GM18858 (cell line): ENCODE measurements around the gene SMIM1.

ENCODE experiments used
- ATAC-seq: cut with Tn5 transposase; IDR thresholded peaks from one replicate; pipeline ENCODE4 v1.9.1; 2021; ENCODE audit not compliant: unreplicated experiment

Gene SMIM1

DNA sequence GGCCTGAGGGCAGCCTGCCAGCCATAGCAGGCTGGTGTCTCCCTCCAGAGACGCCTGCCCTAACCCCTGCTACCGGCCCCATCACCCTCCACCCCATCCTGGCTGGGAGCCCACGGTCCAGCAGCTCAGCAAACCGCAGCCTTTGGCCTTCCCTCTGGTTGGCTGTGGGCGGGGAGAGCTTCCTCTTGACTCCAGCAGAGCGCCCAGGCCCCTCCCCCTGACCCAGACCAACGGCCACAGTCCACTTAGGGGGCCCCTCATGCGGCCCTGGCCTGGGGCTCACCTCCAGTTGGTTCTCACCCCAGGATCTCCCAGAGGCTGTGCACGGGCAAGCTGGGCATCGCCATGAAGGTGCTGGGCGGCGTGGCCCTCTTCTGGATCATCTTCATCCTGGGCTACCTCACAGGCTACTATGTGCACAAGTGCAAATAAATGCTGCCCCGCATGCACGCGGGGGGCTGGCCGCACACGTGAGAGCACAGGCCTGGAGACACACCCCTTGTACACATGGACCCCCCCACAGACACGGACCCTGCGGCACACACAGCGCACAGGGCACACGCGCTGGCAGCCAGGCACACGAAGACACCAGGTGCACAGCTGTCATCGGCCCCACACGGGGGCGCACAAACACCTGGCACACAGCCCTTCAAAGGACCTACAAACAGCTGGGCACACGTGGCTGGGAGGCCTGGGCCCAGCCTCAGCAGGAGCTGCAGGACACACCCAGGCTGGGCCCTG lies 3.1 kb downstream of the SMIM1 start:
- ATAC-seq: no peak

DNA sequence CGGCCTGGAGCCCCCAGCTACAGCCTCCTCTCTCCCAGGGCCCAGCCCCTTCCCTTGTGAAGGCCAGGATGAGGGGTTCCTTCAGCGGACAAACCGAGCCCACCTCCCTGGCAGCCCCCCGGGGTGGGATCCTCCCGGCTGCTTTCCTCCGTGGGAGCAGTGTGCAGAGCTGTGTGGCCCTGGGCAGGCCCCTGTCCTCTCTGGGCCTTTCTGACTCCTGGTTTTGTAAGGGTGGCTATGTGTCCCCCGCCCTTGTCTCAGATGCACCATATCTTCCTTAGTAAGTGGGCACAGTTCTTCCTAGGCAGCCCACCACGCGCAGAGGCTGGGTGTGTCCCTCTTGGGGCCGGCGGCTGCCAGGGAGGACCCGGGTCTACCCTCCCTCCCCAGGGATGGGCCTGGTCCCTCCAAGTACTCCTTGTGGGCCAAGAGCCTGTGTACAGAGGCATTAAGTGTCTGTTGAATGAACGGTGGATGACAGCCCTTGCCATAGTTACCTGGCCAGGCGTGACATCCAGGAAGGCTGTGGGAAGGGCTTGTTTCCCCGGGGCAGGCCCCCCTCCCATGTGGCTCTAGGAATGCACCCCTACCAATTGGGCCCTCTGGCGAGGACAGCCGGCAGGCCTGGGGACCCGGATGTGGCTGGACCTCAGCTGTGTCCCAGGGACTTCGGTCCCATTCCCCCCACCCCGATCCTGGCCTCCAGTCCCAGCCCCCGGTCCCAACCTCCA lies 3.8 kb downstream of the SMIM1 start:
- no peak for ATAC-seq

DNA sequence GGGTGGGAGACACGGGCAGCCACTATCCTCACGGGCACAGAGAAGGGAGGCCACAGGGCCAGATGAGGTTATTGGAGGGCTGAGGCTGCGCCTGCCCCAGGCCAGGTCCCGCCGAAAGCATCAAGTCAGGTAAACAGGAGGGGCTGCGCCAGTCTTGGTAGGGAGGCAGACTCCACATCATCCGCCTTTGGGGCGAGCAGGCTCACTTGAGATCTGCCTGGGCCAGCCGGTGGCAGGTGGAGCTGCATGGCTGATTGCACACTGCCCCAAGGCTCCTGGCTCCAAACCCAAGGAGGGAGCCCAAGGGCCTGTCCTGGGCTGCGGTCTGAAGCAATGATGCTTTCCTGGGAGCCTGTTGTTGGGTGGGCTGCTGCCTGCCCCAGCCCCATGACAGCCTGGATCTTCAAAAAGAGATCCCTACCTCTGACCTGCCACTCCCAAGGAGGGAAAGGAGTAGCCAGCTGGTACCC lies 4.6 kb downstream of the SMIM1 start:
- ATAC-seq: no peak

DNA sequence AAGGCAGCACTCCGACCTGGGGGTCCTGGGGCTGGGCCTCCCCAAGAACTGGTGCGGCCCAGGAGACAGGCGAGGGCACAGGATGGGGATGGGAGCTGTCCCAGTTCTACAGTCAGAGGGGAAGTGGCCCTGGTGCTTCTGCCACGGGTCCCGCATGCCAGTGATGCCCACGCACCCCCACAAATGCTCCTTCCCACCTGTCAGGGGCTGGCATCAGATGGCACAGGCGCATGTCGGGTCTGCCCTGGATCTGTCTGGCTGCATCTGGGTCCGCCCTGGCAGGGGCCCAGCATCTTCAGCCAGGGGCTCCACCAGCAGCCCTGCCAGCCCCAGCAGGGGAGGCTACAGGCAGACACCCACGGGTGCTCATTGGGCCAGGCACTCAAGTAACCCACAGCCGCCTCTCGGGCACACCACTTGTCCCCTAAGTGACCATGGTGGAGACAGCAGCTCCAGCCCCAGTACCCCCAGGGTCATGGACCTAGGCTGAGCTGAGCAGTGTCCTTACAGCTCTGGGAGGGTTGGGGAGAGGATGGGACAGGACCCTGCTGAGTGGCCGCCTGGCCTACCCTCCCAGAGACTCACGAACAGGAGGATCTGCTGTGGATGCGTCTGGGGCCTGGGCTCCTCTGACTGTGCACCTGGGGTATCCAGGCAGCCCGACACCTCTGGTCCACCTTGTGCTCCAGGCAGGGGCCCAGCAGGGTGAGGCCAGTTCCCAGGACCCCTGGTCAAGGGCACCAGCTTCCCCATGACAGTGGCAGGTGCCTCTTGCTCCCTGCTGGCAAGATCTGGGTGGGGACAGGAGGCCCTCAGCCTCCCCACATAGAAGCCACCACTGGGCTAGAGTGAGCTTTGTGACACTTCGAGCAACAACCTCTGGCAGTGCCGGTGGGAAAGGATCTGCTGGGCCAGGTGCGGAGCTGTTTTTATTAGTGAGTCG lies 5.4 kb downstream of the SMIM1 start:
- no peak for ATAC-seq

DNA sequence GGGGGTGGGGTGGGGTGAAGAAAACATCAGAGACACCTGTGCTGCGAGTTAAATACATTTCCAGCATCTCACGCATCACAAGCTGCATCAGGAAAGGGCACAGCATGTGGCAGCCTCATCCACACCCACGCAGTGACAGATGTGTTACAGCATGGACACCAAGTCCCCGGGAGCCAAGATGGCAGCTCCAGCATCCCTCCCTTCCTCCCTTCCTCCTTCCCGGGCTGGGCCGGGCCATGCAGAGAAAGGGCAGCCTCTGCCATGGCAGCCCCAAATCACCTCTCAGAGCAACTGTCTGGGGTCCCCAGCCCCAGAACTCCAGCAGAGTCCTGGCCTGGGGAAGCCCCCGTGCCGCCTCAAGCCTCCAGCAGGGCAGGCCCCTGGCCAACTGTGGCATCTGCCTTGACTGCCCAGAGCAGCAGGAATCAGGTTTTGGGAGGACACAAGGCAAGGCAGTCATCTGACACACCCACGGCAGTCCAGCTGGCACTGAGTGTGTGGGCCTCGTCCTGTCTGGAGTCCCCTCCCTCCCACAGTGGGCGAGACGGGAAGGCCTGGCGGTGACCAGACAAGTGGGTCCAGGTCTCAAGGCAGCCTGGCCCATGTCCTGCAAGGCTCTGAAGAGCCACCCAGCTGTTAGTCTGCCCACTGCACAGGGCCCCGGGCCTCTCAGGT lies 6.2 kb downstream of the SMIM1 start:
- no peak for ATAC-seq

DNA sequence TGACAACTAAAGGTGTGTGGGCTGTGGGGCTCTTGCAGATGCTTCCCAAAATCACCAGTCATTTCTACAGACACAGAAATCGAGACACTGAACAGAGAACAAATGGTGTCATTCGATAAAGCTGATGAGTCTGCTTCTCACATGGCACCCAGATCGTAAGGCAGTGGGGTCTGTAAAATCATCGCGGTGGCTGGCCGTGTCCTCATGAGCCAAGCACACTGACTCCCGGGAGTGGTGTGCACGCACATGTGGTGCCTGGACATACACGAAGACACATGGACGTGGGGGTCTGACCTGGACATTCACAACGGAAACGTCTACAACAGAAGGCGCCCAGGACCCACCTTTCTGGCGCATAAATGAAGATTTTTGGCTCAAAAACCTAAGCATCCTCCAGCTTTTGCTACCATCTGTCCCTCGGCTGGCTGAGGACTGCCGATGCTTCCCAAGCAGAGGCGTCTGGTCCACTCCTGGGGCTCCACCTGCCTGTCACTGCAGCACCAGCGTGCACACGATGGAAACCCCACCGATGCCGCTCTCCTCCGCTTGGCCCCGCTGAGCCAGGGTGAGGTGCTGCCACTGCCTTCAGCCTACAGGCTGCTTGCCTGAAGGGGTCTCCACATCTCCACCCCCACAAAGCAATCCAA lies 6.8 kb downstream of the SMIM1 start:
- ATAC-seq: no peak

DNA sequence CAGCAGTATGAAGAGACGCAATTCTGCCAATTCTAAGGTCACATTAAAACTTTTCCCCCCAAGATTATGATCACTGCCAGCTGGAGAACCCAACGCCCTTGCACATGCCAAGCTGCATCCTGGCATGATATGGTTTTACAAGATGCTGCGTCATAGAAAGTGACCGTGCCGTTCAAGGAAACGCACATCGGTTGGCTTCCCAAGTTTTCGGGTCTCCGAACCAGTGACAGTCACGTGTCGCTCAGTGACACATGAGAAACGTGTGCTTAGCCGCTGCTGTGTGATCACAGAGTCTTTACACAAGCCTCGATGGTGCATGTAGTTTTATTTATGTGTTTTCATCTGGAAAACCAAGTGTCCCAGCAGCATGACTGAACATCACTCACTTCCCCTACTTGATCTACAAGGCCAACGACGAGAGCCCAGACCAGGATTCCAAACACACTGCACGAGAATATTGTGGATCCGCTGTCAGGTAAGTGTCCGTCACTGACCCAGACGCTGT lies 7.4 kb downstream of the SMIM1 start:
- ATAC-seq: no peak

DNA sequence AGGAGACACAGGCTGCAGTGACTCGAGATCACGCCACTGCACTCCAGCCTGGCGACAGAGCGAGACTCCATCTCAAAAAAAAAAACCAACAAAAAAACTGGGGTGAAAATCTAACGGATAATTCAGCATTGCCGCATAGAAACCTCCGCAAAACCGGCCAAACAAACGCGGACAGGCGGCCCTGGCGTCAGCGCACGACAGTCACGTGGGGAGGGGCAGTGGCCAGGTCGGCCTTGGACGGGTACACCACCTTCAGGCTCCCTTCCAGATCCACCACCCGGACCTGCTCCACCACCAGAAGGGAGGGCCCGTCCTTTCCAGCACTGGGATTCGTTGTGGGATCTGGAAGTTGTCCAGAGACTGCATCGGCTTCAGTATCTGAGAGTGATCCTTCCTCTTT lies 8.4 kb downstream of the SMIM1 start:
- no peak for ATAC-seq

DNA sequence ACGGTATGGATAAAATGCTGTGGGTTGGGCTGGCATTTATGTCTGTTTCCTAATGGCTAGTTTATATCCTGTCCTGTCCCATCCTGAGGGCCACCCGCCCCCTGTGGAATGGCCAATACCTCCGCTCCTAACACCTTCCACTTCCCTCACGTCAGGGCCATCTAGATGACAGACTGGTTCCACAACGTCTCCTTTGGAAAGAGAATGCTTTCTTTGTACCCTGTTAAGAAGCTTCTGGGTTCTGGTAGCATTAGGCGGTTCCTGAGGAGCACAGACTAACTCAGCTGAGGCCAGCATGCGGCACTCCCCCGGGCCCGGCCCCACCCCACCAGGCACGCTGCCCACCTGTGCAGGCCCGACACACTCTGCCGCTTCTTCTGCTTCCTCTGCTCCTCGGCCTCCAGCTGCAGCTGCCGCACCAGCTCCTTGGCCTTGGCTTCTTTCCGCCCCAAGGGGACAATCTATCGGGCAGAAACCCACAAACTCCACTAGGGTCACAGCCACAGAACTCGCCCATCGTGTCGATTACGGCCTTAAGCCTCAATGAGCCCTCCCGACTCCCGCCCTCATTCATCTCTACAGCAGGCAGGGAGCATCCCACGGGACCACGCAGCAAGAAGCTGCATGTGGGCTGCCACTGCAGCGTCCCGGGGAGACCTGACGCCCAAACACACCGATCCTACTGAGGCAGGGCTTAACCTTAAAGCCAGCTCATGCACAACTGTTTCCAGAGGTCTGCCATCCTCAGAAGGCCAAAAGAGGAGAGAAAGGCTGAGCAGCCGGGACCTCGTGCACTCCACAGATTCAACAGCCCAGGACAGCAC lies 11.3 kb downstream of the SMIM1 start:
- ATAC-seq: no peak

DNA sequence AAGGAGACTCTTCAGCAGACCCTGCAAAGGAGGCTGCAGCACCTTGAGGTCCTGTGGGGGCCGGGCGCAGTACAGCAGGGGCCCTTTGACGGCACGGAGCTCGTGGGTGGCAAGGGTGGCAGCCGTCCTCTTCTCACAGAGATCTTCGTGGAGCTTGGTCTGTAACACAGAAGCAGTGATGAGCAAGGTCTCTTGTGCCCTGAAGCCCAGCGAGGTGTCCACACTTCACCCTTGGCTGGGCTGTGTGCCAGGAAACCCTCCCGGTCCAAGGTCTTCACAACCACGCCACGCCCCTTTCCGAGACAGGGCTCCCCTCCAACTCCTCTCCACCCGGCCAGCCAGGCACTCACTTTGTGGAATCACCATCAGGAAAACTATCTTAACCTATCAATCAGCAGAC lies 12.5 kb downstream of the SMIM1 start:
- ATAC-seq: no peak

DNA sequence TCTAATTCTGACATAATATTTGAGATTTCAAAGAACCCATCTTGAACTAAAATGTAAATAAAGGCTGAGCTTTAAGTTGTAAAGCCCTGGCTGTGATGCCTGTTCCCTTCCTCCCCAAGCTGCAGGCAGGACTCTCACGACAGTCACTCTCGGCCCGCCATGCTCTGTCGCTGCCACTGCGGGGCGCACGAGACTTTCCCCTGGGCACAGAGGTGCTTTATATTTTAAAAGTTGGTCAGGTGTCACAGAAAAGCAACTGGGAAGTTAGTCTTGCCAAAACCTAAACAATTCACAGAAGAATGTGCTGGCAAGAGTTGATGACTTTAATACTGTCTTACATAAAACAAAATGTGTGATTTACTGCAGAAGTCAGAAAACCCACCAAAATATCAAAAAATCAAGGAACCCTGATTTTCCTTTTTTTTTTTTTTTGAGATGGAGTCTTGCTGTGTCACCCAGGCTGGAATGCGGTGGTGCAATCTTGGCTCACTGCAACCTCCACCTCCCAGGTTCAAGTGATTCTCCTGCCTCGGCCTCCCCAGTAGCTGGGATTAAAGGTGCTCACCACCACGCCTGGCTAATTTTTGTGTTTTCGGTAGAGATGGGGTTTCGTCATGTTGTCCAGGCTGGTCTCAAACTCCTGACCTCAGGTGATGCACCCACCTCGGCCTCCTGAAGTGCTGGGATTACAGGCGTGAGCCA lies 13.1 kb downstream of the SMIM1 start:
- no peak for ATAC-seq

DNA sequence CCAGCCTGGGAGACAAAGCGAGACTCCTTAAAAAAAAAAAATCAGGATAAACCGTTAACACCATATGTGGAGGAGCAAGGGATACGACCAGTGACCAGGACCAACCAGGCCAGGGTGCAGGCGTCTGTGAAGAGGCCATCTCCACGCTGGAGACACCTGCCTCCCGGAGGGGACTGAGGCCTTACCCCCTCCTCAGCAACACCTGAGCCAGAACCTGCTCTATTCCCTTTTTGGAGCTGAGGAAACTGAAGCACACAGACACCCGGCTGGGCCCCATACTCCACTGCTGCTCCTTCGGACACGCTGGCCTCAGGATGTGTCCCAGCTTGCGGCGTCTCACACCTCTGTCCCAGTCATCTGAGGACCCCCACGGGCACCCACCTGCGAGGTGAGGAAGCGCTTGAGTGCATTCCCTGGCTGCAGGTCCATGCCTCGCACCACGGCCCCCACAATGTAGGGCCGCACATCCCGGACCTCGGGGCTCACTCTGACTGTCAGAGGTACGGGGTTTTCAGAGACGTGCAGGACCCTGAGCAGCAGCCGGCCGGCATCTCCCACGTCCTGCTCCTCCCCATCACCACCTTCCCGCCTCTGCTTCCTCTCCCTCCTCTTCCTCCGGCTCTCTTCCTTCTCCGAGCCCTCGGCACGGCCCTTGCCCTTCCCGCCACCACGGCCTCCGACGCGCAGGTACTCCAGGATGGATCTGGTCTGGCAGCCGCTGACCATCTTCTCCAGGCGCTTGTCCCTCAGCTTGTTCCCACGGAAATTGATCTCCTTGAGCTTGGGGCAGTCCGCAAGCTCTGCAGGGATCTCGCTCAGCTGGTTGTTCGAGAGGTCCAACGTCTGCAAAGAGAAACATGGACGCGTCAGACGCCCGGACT lies 14.2 kb downstream of the SMIM1 start:
- no peak for ATAC-seq

DNA sequence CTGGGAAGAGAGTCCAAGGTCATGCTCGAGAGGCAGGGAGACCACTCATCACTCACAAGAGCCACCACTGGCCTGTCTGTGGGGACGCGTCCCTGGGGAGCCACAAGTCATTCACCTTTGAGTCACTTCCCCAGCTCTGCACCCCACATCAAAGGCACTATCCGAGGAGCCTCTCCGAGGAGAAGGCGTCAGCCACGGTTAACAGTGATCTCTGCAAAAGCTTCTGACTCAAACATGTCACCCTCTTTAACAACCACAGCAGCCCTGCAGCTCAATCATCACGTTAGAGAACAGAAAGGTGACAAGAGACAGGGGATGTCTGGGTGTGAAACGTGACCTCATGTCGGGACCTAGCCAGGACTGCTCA lies 14.8 kb downstream of the SMIM1 start:
- no peak for ATAC-seq

DNA sequence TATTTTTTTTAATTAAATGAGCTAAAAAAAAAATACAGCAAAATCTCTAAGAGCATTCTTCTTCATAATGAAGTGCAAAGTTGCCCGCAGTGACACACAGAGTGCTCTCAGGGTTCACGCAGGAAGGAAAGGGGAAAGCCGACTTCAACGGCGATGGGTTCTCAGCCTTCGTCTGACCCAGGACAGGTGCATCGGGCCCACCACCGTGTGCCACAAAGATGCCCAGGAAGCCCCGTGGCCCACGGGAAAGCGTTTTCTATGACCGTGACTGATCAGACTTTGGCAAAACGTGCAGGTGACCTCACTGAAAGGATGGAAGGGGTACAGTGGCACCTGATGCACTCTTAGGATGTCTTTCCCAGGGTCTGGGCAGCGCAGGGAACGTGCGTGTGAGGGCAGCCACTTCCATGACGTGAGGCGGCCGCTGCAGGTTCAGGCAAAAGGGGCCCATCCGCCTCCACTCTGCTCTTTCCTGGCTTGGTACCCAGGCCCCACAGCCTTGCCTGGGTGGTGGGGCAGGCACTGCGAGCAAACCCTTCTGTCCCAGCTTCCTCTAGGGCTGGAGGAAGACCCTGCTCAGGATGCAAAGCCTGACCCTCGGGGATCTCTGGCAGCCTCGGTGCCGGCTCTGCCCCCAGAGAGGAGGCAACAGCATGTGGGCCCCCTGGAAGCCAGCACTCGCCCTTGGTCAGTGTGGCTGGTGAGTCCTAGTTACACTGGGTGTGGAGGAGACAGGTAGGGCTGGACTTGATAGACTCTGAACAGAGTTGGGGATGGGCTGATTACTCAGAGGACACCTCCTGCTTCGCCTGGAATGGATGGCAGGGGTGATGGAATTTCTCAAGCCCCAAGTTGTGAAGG lies 15.4 kb downstream of the SMIM1 start:
- no peak for ATAC-seq

DNA sequence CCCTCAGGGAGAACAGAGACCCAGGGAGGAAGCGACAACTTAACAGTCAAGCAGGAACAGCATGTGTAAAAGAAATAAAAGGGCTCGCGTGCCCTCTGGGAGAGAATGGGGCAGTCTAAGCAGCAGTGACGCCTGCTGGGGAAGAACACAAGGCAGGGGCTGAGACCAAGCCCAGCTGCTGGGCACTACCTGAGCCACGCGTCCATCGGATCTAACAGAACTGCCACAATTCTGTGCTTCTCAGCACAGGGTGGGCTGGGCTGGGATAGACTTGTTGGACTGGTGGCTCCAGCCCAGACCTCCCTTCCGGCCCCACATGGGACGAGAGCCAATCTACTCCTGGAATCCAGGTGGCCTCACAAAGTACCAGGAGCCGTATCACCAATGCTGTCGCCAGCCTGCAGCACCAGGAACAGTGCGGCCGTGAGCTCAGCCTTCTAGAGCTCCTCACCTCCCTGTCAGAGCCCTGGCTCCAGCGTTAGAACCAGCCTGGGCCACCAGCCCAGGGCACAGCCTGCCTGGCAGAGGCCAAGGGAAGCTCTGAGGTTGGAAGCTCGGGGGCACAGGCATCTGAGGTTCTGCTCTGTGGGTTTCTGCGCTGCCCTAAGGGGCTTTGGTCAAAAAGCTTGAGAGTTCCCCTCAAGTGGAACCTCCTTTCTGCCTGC lies 16.3 kb downstream of the SMIM1 start:
- no peak for ATAC-seq
